GM15510 (cell line): ENCODE data around the gene AUH.

Source experiments
- POLR2A ChIP-seq: IDR thresholded peaks from 3 replicates; pipeline ENCODE4 v1.6.1; 2011; ENCODE audit warnings: borderline replicate concordance; ENCODE audit not compliant: insufficient read length; ENCODE audit errors: extremely low read depth

The AUH gene

GRCh38 chr9:91312717-91313325 is 48.9 kb downstream of the AUH start:
- no peak for TF ChIP-seq POLR2A

GRCh38 chr9:91310037-91310436 is 51.7 kb downstream of the AUH start:
- no peak for TF ChIP-seq POLR2A

GRCh38 chr9:91308191-91308590 is 53.5 kb downstream of the AUH start:
- TF ChIP-seq POLR2A: no peak

GRCh38 chr9:91307279-91307678 is 54.4 kb downstream of the AUH start:
- TF ChIP-seq POLR2A: no peak

- no peak for TF ChIP-seq POLR2A
These were observed 55.5 kb downstream of the AUH start for GRCh38 chr9:91306296-91306630.

- no peak for TF ChIP-seq POLR2A
These were observed 56.0 kb downstream of the AUH start for GRCh38 chr9:91305596-91306295.

GRCh38 chr9:91303741-91304415 is 57.8 kb downstream of the AUH start:
- TF ChIP-seq POLR2A: no peak

GRCh38 chr9:91302831-91303230 is 58.9 kb downstream of the AUH start:
- no peak for TF ChIP-seq POLR2A

- no peak for TF ChIP-seq POLR2A
These were observed 60.6 kb downstream of the AUH start for GRCh38 chr9:91301161-91301560.

- no peak for TF ChIP-seq POLR2A
These were observed 63.4 kb downstream of the AUH start for GRCh38 chr9:91298311-91298710.

- no peak for TF ChIP-seq POLR2A
These were observed 64.4 kb downstream of the AUH start for GRCh38 chr9:91297306-91297705.

GRCh38 chr9:91296354-91296753 is 65.4 kb downstream of the AUH start:
- TF ChIP-seq POLR2A: no peak

GRCh38 chr9:91295357-91295756 is 66.4 kb downstream of the AUH start:
- no peak for TF ChIP-seq POLR2A

- TF ChIP-seq POLR2A: no peak
These were observed 69.9 kb downstream of the AUH start for GRCh38 chr9:91291866-91292265.

GRCh38 chr9:91289244-91289643 is 72.5 kb downstream of the AUH start:
- TF ChIP-seq POLR2A: no peak
